SU-DHL-6 (cell line): ENCODE measurements around the gene OXTR.

Source experiments
- EZH2phosphoT487 ChIP-seq: fragments of 200-600 bp; sonication (generic), shearing (Covaris generic); conservative IDR thresholded peaks from 2 replicates; pipeline ENCODE4 v1.6.1; 2018; ENCODE audit warnings: mild to moderate bottlenecking, antibody characterized with exemption, low read length, moderate library complexity, mixed read lengths
- TF ChIP-seq, protein P1 (sequence below): fragments of 200-600 bp; sonication (generic); IDR thresholded peaks from one replicate; pipeline ENCODE4 v1.5.1; 2017; ENCODE audit warnings: antibody characterized with exemption, mild to moderate bottlenecking, low read length, moderate library complexity; ENCODE audit not compliant: insufficient read depth, poor library complexity, severe bottlenecking

DNA sequence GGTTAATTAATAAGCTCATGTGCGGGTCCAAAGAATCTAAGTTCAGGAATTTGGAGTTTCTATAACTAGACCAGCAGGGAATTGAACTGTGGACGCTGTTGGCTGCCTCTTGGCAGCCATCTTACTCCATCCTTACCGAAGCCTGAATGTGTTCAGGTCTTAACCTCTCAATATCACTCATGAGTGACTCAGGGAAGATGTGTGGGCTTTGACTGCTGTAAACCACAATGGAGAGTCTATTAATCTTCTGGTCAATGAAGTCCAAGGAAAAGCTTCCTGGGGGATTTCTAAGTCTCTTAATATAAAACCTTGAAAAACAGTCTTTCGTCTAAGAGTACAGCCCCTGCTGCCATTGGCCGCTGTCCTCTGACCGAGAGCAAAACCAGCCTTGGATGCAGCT, 46.7 kb upstream of the OXTR start:
- TF ChIP-seq, protein P1, sequence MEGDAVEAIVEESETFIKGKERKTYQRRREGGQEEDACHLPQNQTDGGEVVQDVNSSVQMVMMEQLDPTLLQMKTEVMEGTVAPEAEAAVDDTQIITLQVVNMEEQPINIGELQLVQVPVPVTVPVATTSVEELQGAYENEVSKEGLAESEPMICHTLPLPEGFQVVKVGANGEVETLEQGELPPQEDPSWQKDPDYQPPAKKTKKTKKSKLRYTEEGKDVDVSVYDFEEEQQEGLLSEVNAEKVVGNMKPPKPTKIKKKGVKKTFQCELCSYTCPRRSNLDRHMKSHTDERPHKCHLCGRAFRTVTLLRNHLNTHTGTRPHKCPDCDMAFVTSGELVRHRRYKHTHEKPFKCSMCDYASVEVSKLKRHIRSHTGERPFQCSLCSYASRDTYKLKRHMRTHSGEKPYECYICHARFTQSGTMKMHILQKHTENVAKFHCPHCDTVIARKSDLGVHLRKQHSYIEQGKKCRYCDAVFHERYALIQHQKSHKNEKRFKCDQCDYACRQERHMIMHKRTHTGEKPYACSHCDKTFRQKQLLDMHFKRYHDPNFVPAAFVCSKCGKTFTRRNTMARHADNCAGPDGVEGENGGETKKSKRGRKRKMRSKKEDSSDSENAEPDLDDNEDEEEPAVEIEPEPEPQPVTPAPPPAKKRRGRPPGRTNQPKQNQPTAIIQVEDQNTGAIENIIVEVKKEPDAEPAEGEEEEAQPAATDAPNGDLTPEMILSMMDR = no peak
- TF ChIP-seq EZH2phosphoT487 = no peak
